SK-N-SH treated with all-trans-retinoic acid at 6 μM for 48 hours (cell line): ENCODE results near the gene CTSF.

Experiments
- ATAC-seq: fragments of 200-7000 bp; cut with Tn5 transposase; 3 replicates; pipeline ENCODE4 v1.9.1; 2020; ENCODE audit warnings: mild to moderate bottlenecking, moderate library complexity
- ARNTL ChIP-seq: fragments of 450-650 bp; formaldehyde crosslinking; IDR thresholded peaks from 2 replicates; pipeline ENCODE4 v1.5.0; 2020; ENCODE audit warnings: low read depth, mild to moderate bottlenecking, moderate library complexity, borderline replicate concordance
- CSDC2 ChIP-seq: fragments of 250-450 bp; sonication (Bioruptor Pico); IDR thresholded peaks from 2 replicates; pipeline ENCODE4 v1.5.0; 2020; ENCODE audit warnings: mild to moderate bottlenecking, moderate library complexity
- ESRRG ChIP-seq: fragments of 250-450 bp; sonication (Bioruptor Pico); IDR thresholded peaks from 2 replicates; pipeline ENCODE4 v1.6.1; 2021; ENCODE audit warnings: mild to moderate bottlenecking
- GLIS3 ChIP-seq: fragments of 250-450 bp; sonication (Bioruptor Pico); IDR thresholded peaks from 2 replicates; pipeline ENCODE4 v1.5.0; 2020; ENCODE audit warnings: mild to moderate bottlenecking, moderate library complexity
- ISL1 ChIP-seq: fragments of 250-450 bp; sonication (Bioruptor Pico); IDR thresholded peaks from 2 replicates; pipeline ENCODE4 v2.1.2; 2022; ENCODE audit warnings: mild to moderate bottlenecking, moderate library complexity
- OSR1 ChIP-seq: fragments of 250-450 bp; sonication (Bioruptor Pico); IDR thresholded peaks from 2 replicates; pipeline ENCODE4 v1.8.0; 2022; ENCODE audit warnings: moderate library complexity, mild to moderate bottlenecking, inconsistent platforms
- POU6F1 ChIP-seq: fragments of 250-450 bp; sonication (Bioruptor Pico); IDR thresholded peaks from 2 replicates; pipeline ENCODE4 v1.8.0; 2021; ENCODE audit warnings: low read depth, mild to moderate bottlenecking, moderate library complexity, borderline replicate concordance
- PPARA ChIP-seq: fragments of 250-450 bp; sonication (Bioruptor Pico); IDR thresholded peaks from 2 replicates; pipeline ENCODE4 v1.5.0; 2020; ENCODE audit warnings: mild to moderate bottlenecking, borderline replicate concordance
- RARB ChIP-seq: fragments of 250-450 bp; sonication (Bioruptor Pico); IDR thresholded peaks from 2 replicates; pipeline ENCODE4 v1.8.0; 2021; ENCODE audit warnings: mild to moderate bottlenecking, moderate library complexity
- SNAI2 ChIP-seq: fragments of 250-450 bp; sonication (Bioruptor Pico); IDR thresholded peaks from 2 replicates; pipeline ENCODE4 v1.5.0; 2020; ENCODE audit warnings: mild to moderate bottlenecking, moderate library complexity
- TCF4 ChIP-seq: fragments of 250-450 bp; sonication (Bioruptor Pico); IDR thresholded peaks from 2 replicates; pipeline ENCODE4 v1.8.0; 2021; ENCODE audit warnings: mild to moderate bottlenecking, moderate library complexity, borderline replicate concordance
- TOX ChIP-seq: fragments of 250-450 bp; sonication (Bioruptor Pico); IDR thresholded peaks from 2 replicates; pipeline ENCODE4 v1.8.0; 2021; ENCODE audit warnings: mild to moderate bottlenecking, moderate library complexity, borderline replicate concordance
- TSHZ2 ChIP-seq: fragments of 250-450 bp; sonication (Bioruptor Pico); IDR thresholded peaks from 2 replicates; pipeline ENCODE4 v1.5.0; 2020; ENCODE audit warnings: mild to moderate bottlenecking, moderate library complexity
- ZC3H10 ChIP-seq: fragments of 250-450 bp; sonication (Bioruptor Pico); IDR thresholded peaks from 2 replicates; pipeline ENCODE4 v1.5.1; 2021; ENCODE audit warnings: mild to moderate bottlenecking, moderate library complexity
- ZFP3 ChIP-seq: fragments of 250-450 bp; sonication (Bioruptor Pico); IDR thresholded peaks from 2 replicates; pipeline ENCODE4 v1.5.0; 2020; ENCODE audit warnings: mild to moderate bottlenecking, moderate library complexity
- ZFP30 ChIP-seq: fragments of 450-650 bp; formaldehyde crosslinking; IDR thresholded peaks from 2 replicates; pipeline ENCODE4 v1.5.0; 2022; ENCODE audit warnings: mild to moderate bottlenecking, moderate library complexity
- ZNF565 ChIP-seq: fragments of 450-650 bp; formaldehyde crosslinking; conservative IDR thresholded peaks from 2 replicates; pipeline ENCODE4 v1.5.0; 2020; ENCODE audit warnings: low read depth, mild to moderate bottlenecking, moderate library complexity
- ZNF8 ChIP-seq: fragments of 450-650 bp; formaldehyde crosslinking; IDR thresholded peaks from 2 replicates; pipeline ENCODE4 v1.5.0; 2020; ENCODE audit warnings: mild to moderate bottlenecking, moderate library complexity
- TF ChIP-seq, protein P1 (sequence below): fragments of 250-450 bp; sonication (Bioruptor Pico); IDR thresholded peaks from 2 replicates; pipeline ENCODE4 v1.5.1; 2020; ENCODE audit warnings: low read depth, mild to moderate bottlenecking, moderate library complexity
- TF ChIP-seq, protein P2 (sequence below): fragments of 250-450 bp; sonication (Bioruptor Pico); IDR thresholded peaks from 2 replicates; pipeline ENCODE4 v1.5.1; 2021; ENCODE audit warnings: mild to moderate bottlenecking, moderate library complexity
- TF ChIP-seq, protein P3 (sequence below): fragments of 250-450 bp; sonication (Bioruptor Pico); IDR thresholded peaks from 2 replicates; pipeline ENCODE4 v1.8.0; 2020; ENCODE audit warnings: mild to moderate bottlenecking, moderate library complexity, borderline replicate concordance

The CTSF gene

GRCh38 chr11:66568124-66568916, at the start of gene CTSF:
Gene CTSF (minus strand): TSS chr11:66568606. CDS start chr11:66568486, 120 bp downstream.
- TF ChIP-seq, protein P1, sequence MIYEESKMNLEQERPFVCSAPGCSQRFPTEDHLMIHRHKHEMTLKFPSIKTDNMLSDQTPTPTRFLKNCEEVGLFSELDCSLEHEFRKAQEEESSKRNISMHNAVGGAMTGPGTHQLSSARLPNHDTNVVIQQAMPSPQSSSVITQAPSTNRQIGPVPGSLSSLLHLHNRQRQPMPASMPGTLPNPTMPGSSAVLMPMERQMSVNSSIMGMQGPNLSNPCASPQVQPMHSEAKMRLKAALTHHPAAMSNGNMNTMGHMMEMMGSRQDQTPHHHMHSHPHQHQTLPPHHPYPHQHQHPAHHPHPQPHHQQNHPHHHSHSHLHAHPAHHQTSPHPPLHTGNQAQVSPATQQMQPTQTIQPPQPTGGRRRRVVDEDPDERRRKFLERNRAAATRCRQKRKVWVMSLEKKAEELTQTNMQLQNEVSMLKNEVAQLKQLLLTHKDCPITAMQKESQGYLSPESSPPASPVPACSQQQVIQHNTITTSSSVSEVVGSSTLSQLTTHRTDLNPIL (CRISPR knock-in tag), result no peak
- TF ChIP-seq ESRRG (no peak), POU6F1 (CRISPR knock-in tag) (no peak), GLIS3 (CRISPR knock-in tag) (no peak)
- peak; percentile 97 for ATAC-seq

GRCh38 chr11:66617155-66617834, 48.9 kb upstream of the CTSF start:
- TF ChIP-seq GLIS3 (CRISPR knock-in tag), result no peak
- TF ChIP-seq ZC3H10, result 0 out of 2 replicates have a peak, but pooled peaks have one; percentile 0
- 0 out of 2 replicates have a peak, but pooled peaks have one; percentile 5 for TF ChIP-seq TSHZ2
- TF ChIP-seq ISL1, result 0 out of 2 replicates have a peak, but pooled peaks have one; percentile 4
- TF ChIP-seq SNAI2 (CRISPR knock-in tag), result no peak
- ATAC-seq, result peak; percentile 53

DNA sequence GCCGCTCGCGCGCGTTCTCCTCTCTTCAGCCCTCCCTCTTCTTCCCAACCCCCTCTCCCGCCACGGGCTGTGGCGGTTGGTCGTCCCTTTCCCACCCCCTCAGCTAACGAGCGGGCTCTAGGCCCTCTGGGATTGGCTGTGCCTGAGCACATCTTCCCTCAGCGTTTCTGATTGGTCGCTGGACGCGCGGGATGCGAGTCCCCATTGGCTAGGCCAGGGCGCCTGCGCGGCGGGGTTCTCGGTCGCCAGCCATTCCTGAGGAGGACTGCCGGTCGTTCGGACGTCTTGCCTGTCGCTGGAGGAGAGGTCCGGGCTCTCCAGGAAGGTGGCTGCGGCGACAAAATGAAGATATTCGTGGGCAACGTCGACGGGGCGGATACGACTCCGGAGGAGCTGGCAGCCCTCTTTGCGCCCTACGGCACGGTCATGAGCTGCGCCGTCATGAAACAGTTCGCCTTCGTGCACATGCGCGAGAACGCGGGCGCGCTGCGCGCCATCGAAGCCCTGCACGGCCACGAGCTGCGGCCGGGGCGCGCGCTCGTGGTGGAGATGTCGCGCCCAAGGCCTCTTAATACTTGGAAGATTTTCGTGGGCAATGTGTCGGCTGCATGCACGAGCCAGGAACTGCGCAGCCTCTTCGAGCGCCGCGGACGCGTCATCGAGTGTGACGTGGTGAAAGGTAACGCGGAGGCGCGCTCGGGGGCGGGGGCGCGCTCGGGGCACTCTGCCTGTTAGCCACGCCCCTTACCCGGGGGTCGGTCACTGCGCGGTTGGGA, 48.2 kb upstream of the CTSF start, which contains the start of gene RBM14:
RBM14 (plus strand) TSS at position 252 of the 776 bp plus-strand sequence; CDS start at position 343, 91 bp downstream.
- ATAC-seq, result peak; percentile 97
- TF ChIP-seq PPARA, result no peak
- TF ChIP-seq ISL1, result no peak
- no peak for TF ChIP-seq ZNF565 (CRISPR knock-in tag)
- TF ChIP-seq GLIS3 (CRISPR knock-in tag), result peak; percentile 74; the same call in 1 of the 2 replicates
- TF ChIP-seq TCF4 (CRISPR knock-in tag), result no peak
- peak; percentile 85; the same call in 1 of the 2 replicates for TF ChIP-seq SNAI2 (CRISPR knock-in tag)
- TF ChIP-seq, protein P2, sequence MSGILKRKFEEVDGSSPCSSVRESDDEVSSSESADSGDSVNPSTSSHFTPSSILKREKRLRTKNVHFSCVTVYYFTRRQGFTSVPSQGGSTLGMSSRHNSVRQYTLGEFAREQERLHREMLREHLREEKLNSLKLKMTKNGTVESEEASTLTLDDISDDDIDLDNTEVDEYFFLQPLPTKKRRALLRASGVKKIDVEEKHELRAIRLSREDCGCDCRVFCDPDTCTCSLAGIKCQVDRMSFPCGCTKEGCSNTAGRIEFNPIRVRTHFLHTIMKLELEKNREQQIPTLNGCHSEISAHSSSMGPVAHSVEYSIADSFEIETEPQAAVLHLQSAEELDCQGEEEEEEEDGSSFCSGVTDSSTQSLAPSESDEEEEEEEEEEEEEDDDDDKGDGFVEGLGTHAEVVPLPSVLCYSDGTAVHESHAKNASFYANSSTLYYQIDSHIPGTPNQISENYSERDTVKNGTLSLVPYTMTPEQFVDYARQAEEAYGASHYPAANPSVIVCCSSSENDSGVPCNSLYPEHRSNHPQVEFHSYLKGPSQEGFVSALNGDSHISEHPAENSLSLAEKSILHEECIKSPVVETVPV (CRISPR knock-in tag), result no peak
- no peak for TF ChIP-seq ESRRG
- TF ChIP-seq, protein P3, sequence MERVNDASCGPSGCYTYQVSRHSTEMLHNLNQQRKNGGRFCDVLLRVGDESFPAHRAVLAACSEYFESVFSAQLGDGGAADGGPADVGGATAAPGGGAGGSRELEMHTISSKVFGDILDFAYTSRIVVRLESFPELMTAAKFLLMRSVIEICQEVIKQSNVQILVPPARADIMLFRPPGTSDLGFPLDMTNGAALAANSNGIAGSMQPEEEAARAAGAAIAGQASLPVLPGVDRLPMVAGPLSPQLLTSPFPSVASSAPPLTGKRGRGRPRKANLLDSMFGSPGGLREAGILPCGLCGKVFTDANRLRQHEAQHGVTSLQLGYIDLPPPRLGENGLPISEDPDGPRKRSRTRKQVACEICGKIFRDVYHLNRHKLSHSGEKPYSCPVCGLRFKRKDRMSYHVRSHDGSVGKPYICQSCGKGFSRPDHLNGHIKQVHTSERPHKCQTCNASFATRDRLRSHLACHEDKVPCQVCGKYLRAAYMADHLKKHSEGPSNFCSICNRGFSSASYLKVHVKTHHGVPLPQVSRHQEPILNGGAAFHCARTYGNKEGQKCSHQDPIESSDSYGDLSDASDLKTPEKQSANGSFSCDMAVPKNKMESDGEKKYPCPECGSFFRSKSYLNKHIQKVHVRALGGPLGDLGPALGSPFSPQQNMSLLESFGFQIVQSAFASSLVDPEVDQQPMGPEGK, result no peak
- no peak for TF ChIP-seq RARB (CRISPR knock-in tag)
- no peak for TF ChIP-seq ARNTL
- TF ChIP-seq ZFP3, result peak; percentile 85
- no peak for TF ChIP-seq OSR1 (CRISPR knock-in tag)
- TF ChIP-seq ZNF8 (CRISPR knock-in tag), result 0 out of 2 replicates have a peak, but pooled peaks have one; percentile 23
- peak; percentile 90 for TF ChIP-seq CSDC2 (CRISPR knock-in tag)
- TF ChIP-seq TSHZ2, result peak; percentile 88
- no peak for TF ChIP-seq TOX (CRISPR knock-in tag)
- TF ChIP-seq ZFP30 (CRISPR knock-in tag), result no peak
- TF ChIP-seq, protein P1 (CRISPR knock-in tag), result no peak
